ENCODE data around the gene ABRACL.

- TF ChIP-seq CTCF (conservative IDR thresholded peaks at IDR 0.05; ENCODE audit: low read length) (no peak), EZH2phosphoT487 (IDR thresholded peaks at IDR 0.05; ENCODE audit: borderline replicate concordance, low read depth, low read length) (no peak)
Measured at GRCh38 chr6:139058029-139058428, 29.5 kb downstream of the ABRACL start.

Data from OCI-LY7 (cell line).